Endothelial cell of umbilical vein (primary cell): Measurements from ENCODE around the gene TRANK1. TPM values are rescaled to one million over a fixed set of nuclear protein-coding genes. Genes with fewer than 3 reads are reported as not detected.

Source experiments
- BruUV-seq: library from RNA; stranded (reverse); fragments of 400-500 nt; replicated peaks from 2 replicates; lab custom pipeline; 2021; lab: Mats Ljungman, UMichigan
- CTCF ChIA-PET: fragments of 300-600, 350-600 bp; sonication (Branson Sonifier 250); formaldehyde crosslinking; loops from one replicate; lab custom pipeline; 2021; ENCODE audit warnings: antibody characterized with exemption, inconsistent platforms; lab: Charles Lee
- POLR2A ChIA-PET: fragments of 300-600, 350-600 bp; sonication (Branson Sonifier 250); formaldehyde crosslinking; loops from one replicate; lab custom pipeline; 2021; ENCODE audit warnings: antibody characterized with exemption, inconsistent platforms; lab: Charles Lee
- DNase-seq: peaks from one replicate; pipeline ENCODE4 v3.0.0-alpha.2; 2011; ENCODE audit warnings: low read depth, low spot score
- FAIRE-seq: peaks from 2 replicates; lab custom pipeline; 2011; peaks lifted over from hg19 to GRCh38; lab: Jason Lieb, UNC
- H2AFZ ChIP-seq: 2 replicates; pipeline ENCODE4 v1.6.0; 2012; ENCODE audit warnings: low read depth, low read length, control low read depth, inconsistent platforms
- H3K27ac ChIP-seq: 2 replicates; pipeline ENCODE4 v1.5.1; 2011; ENCODE audit warnings: low read depth, mild to moderate bottlenecking, control low read depth, low read length, moderate library complexity; ENCODE audit not compliant: insufficient read depth
- H3K27me3 ChIP-seq, 2 experiments: 2 replicates each; pipeline versions ENCODE4 v1.6.0 to v1.6.1; 2011; ENCODE audit warnings: low read length in 2 of 2, mixed read lengths in 1 of 2; ENCODE audit not compliant: control insufficient read depth in 2 of 2, insufficient read depth in 2 of 2
- H3K36me3 ChIP-seq, 2 experiments: 2 replicates in 1 of 2; 3 replicates in 1 of 2; pipeline ENCODE4 v1.5.1; 2011; ENCODE audit warnings: low read length in 2 of 2, mild to moderate bottlenecking in 1 of 2, moderate library complexity in 1 of 2; ENCODE audit not compliant: control insufficient read depth in 2 of 2, insufficient read depth in 2 of 2; ENCODE audit errors: extremely low read depth in 1 of 2
- H3K4me1 ChIP-seq: 3 replicates; pipeline ENCODE4 v1.5.1; 2011; ENCODE audit warnings: mild to moderate bottlenecking, low read length; ENCODE audit not compliant: control insufficient read depth, insufficient read depth; ENCODE audit errors: extremely low read depth
- H3K4me2 ChIP-seq: 2 replicates; pipeline ENCODE4 v1.6.1; 2011; ENCODE audit warnings: low read length, control low read depth, mixed read lengths; ENCODE audit not compliant: insufficient read depth
- H3K4me3 ChIP-seq, 3 experiments: fragments of 200-600 bp in 1 of 3; sonication (generic), shearing (Covaris generic) in 1 of 3; replicated peaks in 1 of 3; 2 replicates each; pipeline ENCODE4 v1.5.1; 2011 to 2016; ENCODE audit warnings: control low read depth in 3 of 3, low read length in 3 of 3, mild to moderate bottlenecking in 2 of 3, inconsistent platforms in 1 of 3, low read depth in 1 of 3, moderate library complexity in 1 of 3; ENCODE audit not compliant: insufficient read depth in 1 of 3
- H3K79me2 ChIP-seq: 2 replicates; pipeline ENCODE4 v1.6.0; 2012; ENCODE audit warnings: low read length, inconsistent platforms; ENCODE audit not compliant: control insufficient read depth, insufficient read depth
- H3K9ac ChIP-seq: replicated peaks from 2 replicates; pipeline ENCODE3; 2011; ENCODE audit warnings: low read length, control low read depth; ENCODE audit not compliant: insufficient read depth; ENCODE audit errors: extremely low read depth
- H3K9me1 ChIP-seq: replicated peaks from 3 replicates; pipeline ENCODE4 v1.6.0; 2011; ENCODE audit warnings: mild to moderate bottlenecking, low read length; ENCODE audit not compliant: control insufficient read depth, insufficient read depth; ENCODE audit errors: extremely low read depth
- H3K9me3 ChIP-seq: replicated peaks from 2 replicates; pipeline ENCODE4 v1.5.1; 2012; ENCODE audit warnings: low read length, inconsistent platforms; ENCODE audit not compliant: control insufficient read depth, insufficient read depth
- H4K20me1 ChIP-seq: replicated peaks from 2 replicates; pipeline ENCODE3; 2011; ENCODE audit warnings: mild to moderate bottlenecking, low read length; ENCODE audit not compliant: control insufficient read depth, insufficient read depth; ENCODE audit errors: extremely low read depth
- EZH2 ChIP-seq: IDR thresholded peaks from 2 replicates; pipeline ENCODE4 v1.6.1; 2012; ENCODE audit warnings: borderline replicate concordance, low read depth, mild to moderate bottlenecking, moderate library complexity, low read length, inconsistent platforms; ENCODE audit not compliant: severe bottlenecking
- FOS ChIP-seq: IDR thresholded peaks from 2 replicates; pipeline ENCODE4 v1.6.1; 2011; ENCODE audit warnings: mild to moderate bottlenecking, low read length, moderate library complexity, borderline replicate concordance; ENCODE audit not compliant: insufficient read depth
- GATA2 ChIP-seq: IDR thresholded peaks from 2 replicates; pipeline ENCODE4 v1.7.0; 2011; ENCODE audit warnings: low read depth, mild to moderate bottlenecking, moderate library complexity, mixed read lengths, low read length; ENCODE audit not compliant: insufficient read length, insufficient read depth
- JUN ChIP-seq: IDR thresholded peaks from 2 replicates; pipeline ENCODE4 v1.6.1; 2011; ENCODE audit warnings: borderline replicate concordance, low read depth; ENCODE audit not compliant: insufficient read length, insufficient read depth
- MAX ChIP-seq: IDR thresholded peaks from 2 replicates; pipeline ENCODE4 v1.6.1; 2011; ENCODE audit not compliant: insufficient read depth, insufficient read length
- MYC ChIP-seq: IDR thresholded peaks from one replicate; pipeline ENCODE4 v1.6.1; 2011; ENCODE audit warnings: mild to moderate bottlenecking, low read depth, low read length
- POLR2A ChIP-seq: IDR thresholded peaks from 2 replicates; pipeline ENCODE4 v1.6.1; 2012; ENCODE audit warnings: low read depth, mild to moderate bottlenecking, control low read depth, low read length
- POLR2AphosphoS5 ChIP-seq: IDR thresholded peaks from 2 replicates; pipeline ENCODE4 v1.6.1; 2012; ENCODE audit warnings: low read depth, mild to moderate bottlenecking, control low read depth, low read length, moderate library complexity; ENCODE audit not compliant: insufficient read depth
- dilution Hi-C: fragments of 300-500 bp; cut with MboI; formaldehyde crosslinking; loops from one replicate; pipeline ENCODE4 v1.15.0; 2019; ENCODE audit warnings: low sequenced_read_pairs; ENCODE audit not compliant: extremely low pct_ligation_motif_present
- intact Hi-C: fragments of 100-400 bp; cut with micrococcal nuclease; formaldehyde crosslinking; loops from one replicate; pipeline ENCODE4 v1.10.0; 2022
- polyA plus RNA-seq, 4 experiments: library from polyadenylated mRNA; depleted of rRNA in 3 of 4; stranded (reverse) in 3 of 4; unstranded in 1 of 4; fragments of >200 nt; gene quantifications; 2 replicates each; pipeline versions ENCODE4 v1.2.1 to v1.2.3, GENCODE V29; 2011 to 2012; ENCODE audit warnings: missing spikeins in 1 of 4
- total RNA-seq: library from RNA; stranded (reverse); gene quantifications from 2 replicates; pipeline ENCODE4 v1.2.3, GENCODE V29; 2021
- TF ChIP-seq, protein P1 (sequence below), 2 donors: IDR thresholded peaks; 1 replicate in 1 of 2; 2 replicates in 1 of 2; pipeline ENCODE4 v1.5.1; 2011; ENCODE audit warnings: low read length in 2 of 2, mild to moderate bottlenecking in 2 of 2, moderate library complexity in 2 of 2, control low read depth in 1 of 2, inconsistent platforms in 1 of 2, low read depth in 1 of 2; ENCODE audit not compliant: insufficient read depth in 1 of 2; ENCODE audit errors: extremely low read depth in 1 of 2

TRANK1 gene
- total and polyA plus RNA-seq, 2 donors (not counting 3 experiments of a cell fraction or from before 2014, with no cell fraction given) = 4.6 to 14.4 TPM

DNA sequence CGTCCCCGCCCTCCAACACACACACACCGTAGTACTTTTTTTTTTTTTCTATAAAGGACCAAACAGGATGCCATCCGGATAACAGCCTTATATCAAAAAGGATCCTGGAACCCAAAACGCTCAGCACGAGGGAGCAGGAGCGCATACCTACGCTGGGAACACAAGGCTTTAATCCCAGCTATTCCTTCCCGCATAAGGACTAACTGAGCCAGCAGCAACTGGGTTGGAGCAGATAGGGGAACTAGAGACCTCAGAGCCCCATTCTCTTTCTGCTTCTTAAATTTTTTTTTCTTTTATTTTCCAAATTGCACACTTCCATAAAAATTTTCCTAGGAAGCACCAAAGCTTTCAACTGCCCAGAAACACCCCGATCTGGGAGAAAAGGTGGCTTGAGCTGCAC, 1.3 kb downstream of the TRANK1 start:
- dilution Hi-C loops = no loop called here
- Histone ChIP-seq H2AFZ (peak overlapping the region; percentile 96), H3K36me3 (no peaks in the 10 kb centered on the region), H3K4me2 (peak overlapping the region; percentile 98), H3K4me1 (peaks cover 12% of the 10 kb centered on the region), H3K9me1 (no peaks in the 10 kb centered on the region), H3K27me3 (no peaks in the 10 kb centered on the region), H3K4me3 (peak overlapping the region; percentile 56 to 85 (median 69)), H3K27ac (no peak overlapping the region), H3K9ac (peak overlapping the region; percentile 57), H3K79me2 (no peaks in the 10 kb centered on the region), H3K9me3 (no peaks in the 10 kb centered on the region), H4K20me1 (no peaks in the 10 kb centered on the region)
- intact Hi-C loops = no loop called here
- ChIA-PET CTCF (interaction anchor here (0.9 to 3.5 kb wide), 7 partner anchors 8 to 75 kb away, joined by 3 to 19 read pairs (median 4); no protein-coding TSS in a partner anchor), POLR2A (no interaction called here)
- no peak for DNase-seq
- BruUV-seq = no TSS peak
- TF ChIP-seq MAX (no peak), JUN (no peak), MYC (no peak), EZH2 (no peak), GATA2 (no peak), FOS (no peak), POLR2A (no peak), POLR2AphosphoS5 (no peak)
- TF ChIP-seq, protein P1, sequence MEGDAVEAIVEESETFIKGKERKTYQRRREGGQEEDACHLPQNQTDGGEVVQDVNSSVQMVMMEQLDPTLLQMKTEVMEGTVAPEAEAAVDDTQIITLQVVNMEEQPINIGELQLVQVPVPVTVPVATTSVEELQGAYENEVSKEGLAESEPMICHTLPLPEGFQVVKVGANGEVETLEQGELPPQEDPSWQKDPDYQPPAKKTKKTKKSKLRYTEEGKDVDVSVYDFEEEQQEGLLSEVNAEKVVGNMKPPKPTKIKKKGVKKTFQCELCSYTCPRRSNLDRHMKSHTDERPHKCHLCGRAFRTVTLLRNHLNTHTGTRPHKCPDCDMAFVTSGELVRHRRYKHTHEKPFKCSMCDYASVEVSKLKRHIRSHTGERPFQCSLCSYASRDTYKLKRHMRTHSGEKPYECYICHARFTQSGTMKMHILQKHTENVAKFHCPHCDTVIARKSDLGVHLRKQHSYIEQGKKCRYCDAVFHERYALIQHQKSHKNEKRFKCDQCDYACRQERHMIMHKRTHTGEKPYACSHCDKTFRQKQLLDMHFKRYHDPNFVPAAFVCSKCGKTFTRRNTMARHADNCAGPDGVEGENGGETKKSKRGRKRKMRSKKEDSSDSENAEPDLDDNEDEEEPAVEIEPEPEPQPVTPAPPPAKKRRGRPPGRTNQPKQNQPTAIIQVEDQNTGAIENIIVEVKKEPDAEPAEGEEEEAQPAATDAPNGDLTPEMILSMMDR (IDR thresholded peaks at IDR 0.05; ENCODE audit: extremely low read depth in 1 of 2, insufficient read depth in 1 of 2, low read depth in 1 of 2, low read length in 2 of 2) = no peak
- FAIRE-seq = no peak
